H9 (cell line): ENCODE measurements around the gene TBC1D8. TPM values are rescaled to one million over a fixed set of nuclear protein-coding genes. Genes with fewer than 3 reads are reported as not detected.

Source experiments
- DNase-seq: peaks from one replicate; pipeline ENCODE4 v3.0.0-alpha.2; 2017
- H2AFZ ChIP-seq: one replicate; pipeline ENCODE4 v1.6.1; 2013; ENCODE audit warnings: mild to moderate bottlenecking, low read length, control low read depth, moderate library complexity
- H2AK5ac ChIP-seq: 2 replicates; pipeline ENCODE4 v1.6.1; 2013; ENCODE audit warnings: low read length, control low read depth, mixed read lengths; ENCODE audit not compliant: insufficient read length
- H2BK120ac ChIP-seq: one replicate; pipeline ENCODE4 v1.6.1; 2013; ENCODE audit warnings: low read depth, mild to moderate bottlenecking, low read length, control low read depth, inconsistent platforms; ENCODE audit not compliant: poor library complexity, severe bottlenecking
- H2BK12ac ChIP-seq: 2 replicates; pipeline ENCODE4 v1.6.1; 2013; ENCODE audit warnings: low read length, control low read depth, mixed read lengths, low read depth; ENCODE audit not compliant: insufficient read length
- H2BK15ac ChIP-seq: 2 replicates; pipeline ENCODE4 v1.6.1; 2013; ENCODE audit warnings: low read depth, low read length, control low read depth
- H2BK20ac ChIP-seq: one replicate; pipeline ENCODE4 v1.6.1; 2013; ENCODE audit warnings: low read depth, mild to moderate bottlenecking, low read length, control low read depth, inconsistent platforms; ENCODE audit not compliant: poor library complexity, severe bottlenecking
- H2BK5ac ChIP-seq: 2 replicates; pipeline ENCODE4 v1.6.1; 2013; ENCODE audit warnings: low read length, control low read depth, mixed read lengths; ENCODE audit not compliant: insufficient read length
- H3K14ac ChIP-seq: 2 replicates; pipeline ENCODE4 v1.6.1; 2013; ENCODE audit warnings: low read length, control low read depth; ENCODE audit not compliant: insufficient read depth
- H3K18ac ChIP-seq: 2 replicates; pipeline ENCODE4 v1.6.1; 2013; ENCODE audit warnings: low read depth, mild to moderate bottlenecking, mixed read lengths, low read length, control low read depth; ENCODE audit not compliant: insufficient read length
- H3K23ac ChIP-seq: 2 replicates; pipeline ENCODE4 v1.6.1; 2013; ENCODE audit warnings: low read length, control low read depth, mixed read lengths, low read depth; ENCODE audit not compliant: insufficient read length
- H3K23me2 ChIP-seq: 2 replicates; pipeline ENCODE4 v1.6.1; 2013; ENCODE audit warnings: low read depth, mild to moderate bottlenecking, mixed read lengths, low read length, control low read depth; ENCODE audit not compliant: insufficient read length, poor library complexity, severe bottlenecking
- H3K27ac ChIP-seq: 2 replicates; pipeline ENCODE4 v1.5.1; 2013; ENCODE audit warnings: low read length, control low read depth, mixed read lengths, low read depth; ENCODE audit not compliant: insufficient read length
- H3K27me3 ChIP-seq: 2 replicates; pipeline ENCODE4 v1.6.1; 2013; ENCODE audit warnings: low read length, control low read depth, inconsistent platforms; ENCODE audit not compliant: insufficient read depth
- H3K4ac ChIP-seq: 2 replicates; pipeline ENCODE4 v1.6.1; 2013; ENCODE audit warnings: low read depth, mild to moderate bottlenecking, control low read depth, inconsistent platforms, low read length, moderate library complexity
- H3K4me1 ChIP-seq: 2 replicates; pipeline ENCODE4 v1.6.1; 2013; ENCODE audit warnings: low read length, control low read depth, inconsistent platforms; ENCODE audit not compliant: insufficient read depth
- H3K4me2 ChIP-seq: 2 replicates; pipeline ENCODE4 v1.6.1; 2013; ENCODE audit warnings: low read length, control low read depth, mixed read lengths; ENCODE audit not compliant: insufficient read length, insufficient read depth
- H3K56ac ChIP-seq: 2 replicates; pipeline ENCODE4 v1.6.1; 2013; ENCODE audit warnings: low read depth, mild to moderate bottlenecking, mixed read lengths, low read length, control low read depth; ENCODE audit not compliant: insufficient read length
- H3K79me1 ChIP-seq: 2 replicates; pipeline ENCODE4 v1.6.1; 2013; ENCODE audit warnings: low read depth, mild to moderate bottlenecking, moderate library complexity, low read length, control low read depth, inconsistent platforms; ENCODE audit not compliant: insufficient read depth, poor library complexity, severe bottlenecking
- H3K79me2 ChIP-seq: 2 replicates; pipeline ENCODE4 v1.6.1; 2013; ENCODE audit warnings: low read length, control low read depth, inconsistent platforms; ENCODE audit not compliant: insufficient read depth
- H3K9ac ChIP-seq: 2 replicates; pipeline ENCODE4 v1.6.1; 2013; ENCODE audit warnings: low read length, control low read depth, mixed read lengths; ENCODE audit not compliant: insufficient read length; ENCODE audit errors: extremely low read depth
- H3K9me3 ChIP-seq: one replicate; pipeline ENCODE4 v1.6.1; 2013; ENCODE audit warnings: low read depth, low read length, inconsistent platforms; ENCODE audit not compliant: control insufficient read depth
- H3T11ph ChIP-seq: one replicate; pipeline ENCODE4 v1.6.1; 2013; ENCODE audit warnings: mild to moderate bottlenecking, low read length, control low read depth, inconsistent platforms
- H4K20me1 ChIP-seq: one replicate; pipeline ENCODE4 v1.6.1; 2013; ENCODE audit not compliant: control insufficient read depth, insufficient read length, insufficient read depth
- H4K5ac ChIP-seq: 2 replicates; pipeline ENCODE4 v1.6.1; 2013; ENCODE audit warnings: low read depth, mild to moderate bottlenecking, mixed read lengths, low read length, control low read depth; ENCODE audit not compliant: insufficient read length
- H4K8ac ChIP-seq: replicated peaks from 2 replicates; pipeline ENCODE4 v1.6.1; 2013; ENCODE audit warnings: low read length, control low read depth, mixed read lengths, low read depth; ENCODE audit not compliant: insufficient read length
- H4K91ac ChIP-seq: 2 replicates; pipeline ENCODE4 v1.6.1; 2013; ENCODE audit warnings: low read depth, mild to moderate bottlenecking, moderate library complexity, mixed read lengths, low read length, control low read depth; ENCODE audit not compliant: insufficient read length
- H3K27ac Mint-ChIP-seq, 3 experiments: 2 replicates in 2 of 3; 3 replicates in 1 of 3; pipeline ENCODE4 v1.8.0; 2020 to 2021; ENCODE audit warnings: mixed read lengths in 3 of 3, mild to moderate bottlenecking in 1 of 3, moderate library complexity in 1 of 3
- H3K27me3 Mint-ChIP-seq: 2 replicates; pipeline ENCODE4 v1.8.0; 2021; ENCODE audit warnings: low read depth, mild to moderate bottlenecking, moderate library complexity, mixed read lengths
- H3K36me3 Mint-ChIP-seq, 3 experiments: 2 replicates in 2 of 3; 3 replicates in 1 of 3; pipeline ENCODE4 v1.8.0; 2020 to 2021; ENCODE audit warnings: low read depth in 3 of 3, mixed read lengths in 3 of 3; ENCODE audit not compliant: insufficient read depth in 1 of 3
- H3K4me1 Mint-ChIP-seq, 2 experiments: 2 replicates each; pipeline ENCODE4 v1.8.0; 2020; ENCODE audit warnings: mixed read lengths in 2 of 2
- H3K4me3 Mint-ChIP-seq, 2 experiments: 2 replicates in 1 of 2; 3 replicates in 1 of 2; pipeline ENCODE4 v1.8.0; 2020 to 2021; ENCODE audit warnings: mild to moderate bottlenecking in 2 of 2, mixed read lengths in 2 of 2, moderate library complexity in 1 of 2
- H3K9me3 Mint-ChIP-seq, 2 experiments: 2 replicates in 1 of 2; 3 replicates in 1 of 2; pipeline ENCODE4 v1.8.0; 2020; ENCODE audit warnings: mild to moderate bottlenecking in 2 of 2, mixed read lengths in 2 of 2, moderate library complexity in 1 of 2
- CTCF ChIP-seq: fragments of 200-600 bp; sonication (generic); conservative IDR thresholded peaks from 3 replicates; pipeline ENCODE4 v1.8.0; 2021; ENCODE audit warnings: antibody characterized with exemption, mild to moderate bottlenecking
- WGBS: extraction: QIAGEN DNeasy Blood & Tissue Kit; methylation state at CpG from one replicate; pipeline ENCODE4 v1.1.7; 2013; ENCODE audit warnings: missing lambda C conversion rate, low lambda C conversion rate, mixed read lengths; ENCODE audit not compliant: insufficient read length; ENCODE audit errors: extremely low coverage; 5-methylcytosine and 5-hydroxymethylcytosine counted together
- total RNA-seq: library from RNA; stranded (reverse); gene quantifications from 2 replicates; pipeline ENCODE4 v1.2.1, GENCODE V29; 2021

The TBC1D8 gene
- total RNA-seq, 1 experiment from 2014 or later = 16.6 TPM

GRCh38 chr2:100997509-100998234 lies 153.5 kb downstream of the TBC1D8 start:
- Histone ChIP-seq H2AK5ac (no peak overlapping the region), H2BK20ac (no peak overlapping the region), H3K18ac (no peak overlapping the region), H3T11ph (no peak overlapping the region), H3K4me1 (no peaks in the 10 kb centered on the region), H2AFZ (no peak overlapping the region), H4K91ac (no peak overlapping the region), H2BK12ac (no peak overlapping the region), H3K9ac (no peak overlapping the region), H2BK15ac (no peak overlapping the region), H3K9me3 (no peaks in the 10 kb centered on the region), H3K14ac (no peak overlapping the region), H3K4ac (no peak overlapping the region), H4K8ac (no peak overlapping the region), H3K27me3 (no peaks in the 10 kb centered on the region), H3K4me2 (no peak overlapping the region), H4K5ac (no peak overlapping the region), H3K56ac (no peak overlapping the region), H3K23ac (no peak overlapping the region), H3K27ac (no peak overlapping the region), H3K79me1 (no peaks in the 10 kb centered on the region), H2BK5ac (no peak overlapping the region), H3K79me2 (peaks cover 3% of the 10 kb centered on the region; the same call in 1 of the 2 replicates), H3K23me2 (peaks cover 4% of the 10 kb centered on the region), H4K20me1 (no peaks in the 10 kb centered on the region), H2BK120ac (no peak overlapping the region)
- Mint-ChIP-seq H3K27me3 (peaks cover 11% of the 10 kb centered on the region), H3K36me3 (peaks cover 2 to 3% (median 3%) of the 10 kb centered on the region in 3 experiments), H3K4me3 (no peak overlapping the region), H3K27ac (no peak overlapping the region), H3K9me3 (no peaks in the 10 kb centered on the region), H3K4me1 (peaks cover 6 to 8% of the 10 kb centered on the region in 2 experiments)
- DNase-seq = no peak
- TF ChIP-seq CTCF = no peak
- WGBS = no CpG with 5 or more reads among the region's 5 CpGs
